HG02943 (cell line): ENCODE measurements around the gene ACE.

ENCODE experiments used
- ATAC-seq: cut with Tn5 transposase; IDR thresholded peaks from one replicate; pipeline ENCODE4 v1.9.1; 2021; ENCODE audit warnings: mild to moderate bottlenecking, low read depth, moderate library complexity; ENCODE audit not compliant: unreplicated experiment

Gene ACE

DNA sequence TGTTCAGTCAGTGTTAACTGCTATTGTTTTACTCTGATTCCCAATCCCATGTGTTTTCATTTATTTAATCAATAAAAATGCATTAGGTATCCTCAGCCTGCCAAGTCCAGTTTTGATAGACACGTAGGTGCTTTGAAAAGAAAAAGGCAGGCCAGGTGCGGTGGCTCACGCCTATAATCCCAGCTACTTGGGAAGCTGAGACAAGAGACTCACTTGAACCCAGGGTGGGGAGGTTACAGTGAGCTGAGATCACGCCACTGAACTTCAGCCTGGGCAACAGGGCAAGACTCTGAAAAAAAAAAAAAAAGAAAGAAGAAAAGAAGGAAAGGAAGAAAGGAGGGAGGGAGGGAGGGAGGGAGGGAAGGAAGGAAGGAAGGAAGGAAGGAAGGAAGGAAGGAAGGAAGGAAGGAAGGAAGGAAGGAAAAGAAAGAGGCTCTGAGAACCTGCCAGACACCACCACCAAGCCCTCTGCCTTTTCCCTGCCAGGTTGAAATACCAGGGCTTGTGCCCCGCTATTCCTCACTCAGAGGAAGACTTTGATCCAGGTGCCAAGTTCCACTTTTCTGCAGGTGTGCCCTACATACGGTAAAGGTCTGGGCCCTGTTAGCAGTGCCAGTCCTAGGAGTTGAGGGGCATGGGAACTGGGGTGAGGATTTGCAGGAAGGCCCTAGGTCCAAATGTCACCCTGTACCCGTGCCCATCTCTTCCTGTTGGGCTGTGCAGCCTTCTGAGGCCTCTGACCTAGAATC is 36.2 kb downstream of the ACE start:
- ATAC-seq = no peak

DNA sequence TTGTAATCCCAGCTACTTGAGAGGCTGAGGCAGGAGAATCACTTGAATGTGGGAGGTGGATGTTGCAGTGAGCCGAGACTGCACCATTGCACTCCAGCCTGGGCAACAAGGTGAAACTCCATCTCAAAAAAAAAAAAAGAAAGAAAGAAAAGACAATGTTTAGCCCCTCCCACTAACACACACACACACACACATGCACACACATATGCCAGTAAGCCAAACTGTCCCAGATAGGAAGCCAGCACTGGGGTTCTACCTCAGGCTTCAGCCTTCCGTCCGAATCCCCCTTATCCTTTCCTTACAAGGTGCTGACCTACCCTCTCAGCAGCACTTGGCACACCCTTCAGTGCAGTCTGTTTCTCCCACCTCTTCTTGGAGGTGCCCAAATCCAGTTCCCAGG is 37.6 kb downstream of the ACE start:
- ATAC-seq = no peak

DNA sequence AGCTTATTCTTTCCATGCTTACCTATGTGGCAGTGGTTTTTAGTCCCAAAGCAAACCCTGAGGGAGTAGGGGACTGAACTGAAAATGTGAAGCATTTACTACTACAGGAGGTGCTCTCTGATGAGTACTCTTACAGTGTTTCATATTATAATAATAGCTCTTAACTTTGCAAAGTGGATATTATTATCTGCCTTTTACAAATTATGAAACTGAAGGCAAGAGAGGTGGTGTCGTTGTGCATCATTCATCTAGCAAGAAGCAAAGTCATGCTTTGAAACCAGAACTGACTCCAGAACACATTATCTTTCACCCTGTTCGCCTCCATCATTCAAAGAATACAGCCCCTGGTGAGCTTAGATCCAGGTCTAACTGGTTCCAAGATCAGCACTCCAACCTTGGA is 38.1 kb downstream of the ACE start:
- ATAC-seq = no peak

DNA sequence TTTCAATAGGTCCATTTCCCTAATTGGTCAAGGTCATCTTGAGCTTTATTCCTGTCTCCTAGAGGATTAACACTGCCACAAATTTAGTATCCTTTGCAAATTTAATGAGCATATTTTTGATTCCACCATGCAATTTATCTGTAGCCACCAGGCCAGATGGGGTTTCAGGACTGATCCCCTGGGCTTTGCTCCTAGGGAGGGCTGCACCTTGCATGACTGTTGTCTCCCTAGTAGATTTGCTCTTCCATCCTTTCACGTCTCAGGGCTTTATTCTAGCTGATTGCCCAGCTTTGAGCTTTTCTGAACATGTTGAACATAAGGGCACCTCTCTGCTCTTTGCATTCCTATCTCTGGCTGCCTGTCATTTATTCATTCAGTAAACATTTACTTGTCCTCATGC is 38.6 kb downstream of the ACE start:
- ATAC-seq = no peak

DNA sequence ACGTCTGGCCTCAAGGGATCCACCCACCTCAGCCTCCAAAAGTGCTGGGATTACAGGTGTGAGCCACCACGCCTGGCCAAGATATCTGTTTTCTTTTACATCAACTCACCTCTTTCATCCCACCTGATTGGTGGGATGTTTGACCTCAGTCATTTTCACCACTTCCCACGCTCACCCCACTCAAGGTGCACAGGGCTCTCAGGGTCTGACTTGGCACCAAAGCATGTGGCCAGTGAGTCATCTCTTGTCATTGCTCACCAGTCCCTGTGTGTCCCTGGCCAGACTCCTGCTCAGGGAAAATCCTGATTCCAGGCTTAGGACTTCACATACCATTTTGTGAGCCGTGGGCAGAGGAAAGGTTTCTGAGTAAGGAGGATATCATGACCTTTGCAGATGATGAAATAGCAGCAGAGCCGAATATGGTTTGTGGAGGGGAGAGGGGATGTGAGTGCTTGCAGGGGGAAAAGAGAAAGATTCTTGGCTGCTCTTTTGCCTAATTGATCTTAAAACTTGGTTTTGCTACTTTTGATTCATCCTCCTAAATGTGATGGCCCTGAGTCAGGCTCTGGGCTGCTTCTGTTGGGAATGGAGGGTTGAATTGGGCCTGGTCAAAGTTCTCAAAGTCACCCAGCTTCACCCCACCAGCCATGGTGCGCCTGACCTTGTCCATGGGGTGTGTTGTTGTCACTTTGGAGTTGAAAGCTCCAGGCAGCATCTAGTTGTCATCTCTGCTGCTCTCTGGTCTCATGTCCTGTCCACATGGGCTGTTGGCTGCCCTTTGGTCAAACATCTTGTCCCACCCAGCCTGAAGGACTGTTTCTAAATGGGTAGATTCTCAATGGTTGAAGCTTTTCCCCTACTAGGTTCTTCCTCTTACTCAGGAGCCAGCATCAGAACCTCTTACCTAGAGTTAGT is 40.3 kb downstream of the ACE start:
- no peak for ATAC-seq

DNA sequence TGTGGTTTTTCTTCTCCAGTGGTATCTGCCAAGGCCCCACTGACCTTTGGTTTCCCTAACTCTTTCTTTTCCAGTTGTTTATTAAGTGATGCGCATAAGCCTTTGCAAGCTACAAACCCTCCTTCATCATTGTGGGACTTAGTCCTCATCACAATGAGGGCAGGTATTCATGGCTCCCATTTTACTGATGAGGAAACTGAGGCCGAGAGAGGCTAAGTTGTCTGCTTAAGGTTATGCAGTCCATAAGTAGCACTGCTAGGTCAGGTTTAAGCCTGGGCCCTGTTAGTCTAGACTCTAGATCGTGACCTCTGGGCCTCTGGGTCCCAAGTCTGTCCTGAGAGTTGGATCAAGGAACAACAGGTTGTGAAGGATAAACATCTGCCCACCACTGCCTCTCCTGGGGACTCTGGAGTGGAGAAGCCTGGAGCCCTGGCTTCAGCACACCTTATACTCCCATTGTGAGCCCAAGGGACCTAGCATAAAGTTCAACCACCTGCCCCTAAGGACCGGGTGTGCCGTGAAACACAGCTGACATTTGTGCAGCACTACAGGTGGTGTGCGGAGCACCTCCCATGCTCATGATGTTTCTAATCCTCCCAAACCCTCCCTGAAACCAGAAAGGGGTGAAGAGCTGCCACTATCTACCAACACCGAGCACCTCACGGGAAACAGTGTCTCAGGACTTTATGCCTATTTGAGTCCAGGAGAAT is 41.1 kb downstream of the ACE start:
- ATAC-seq = no peak

DNA sequence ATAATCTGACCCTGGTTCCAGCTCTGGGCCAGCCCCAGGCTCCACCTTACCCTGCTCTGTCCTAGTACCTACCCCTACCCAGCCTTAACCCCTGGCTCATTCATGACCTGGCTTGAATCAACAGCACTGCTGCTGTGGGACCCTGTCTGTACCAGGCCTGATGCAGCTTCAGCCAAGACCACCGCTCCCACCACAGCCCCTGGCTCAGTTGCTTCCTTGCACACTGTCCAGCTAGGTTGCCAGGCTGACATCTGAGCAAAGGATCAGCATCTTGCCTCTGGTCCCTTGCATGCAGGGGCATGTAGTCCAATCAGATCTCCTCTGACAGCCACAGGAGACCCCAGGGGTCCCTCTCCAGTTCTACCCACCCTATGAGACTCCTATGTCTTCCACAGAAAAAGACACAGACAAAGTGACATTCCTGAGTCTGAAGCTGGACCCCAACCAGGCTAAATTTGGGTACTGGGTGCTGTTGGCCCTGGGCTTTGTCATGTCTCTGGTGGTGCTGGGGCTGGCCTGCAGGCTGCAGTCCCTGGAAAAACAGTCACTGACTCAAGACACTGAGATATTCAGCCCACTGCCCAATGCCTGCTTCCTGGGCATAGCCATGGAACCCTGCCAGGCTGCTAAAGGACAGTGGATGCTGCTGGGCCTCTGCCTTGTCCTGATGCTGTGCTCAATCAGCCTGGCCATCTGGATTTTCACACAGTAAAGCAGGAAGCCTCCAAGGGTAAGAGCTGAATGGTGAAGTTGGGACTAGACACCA is 42.4 kb downstream of the ACE start:
- no peak for ATAC-seq

DNA sequence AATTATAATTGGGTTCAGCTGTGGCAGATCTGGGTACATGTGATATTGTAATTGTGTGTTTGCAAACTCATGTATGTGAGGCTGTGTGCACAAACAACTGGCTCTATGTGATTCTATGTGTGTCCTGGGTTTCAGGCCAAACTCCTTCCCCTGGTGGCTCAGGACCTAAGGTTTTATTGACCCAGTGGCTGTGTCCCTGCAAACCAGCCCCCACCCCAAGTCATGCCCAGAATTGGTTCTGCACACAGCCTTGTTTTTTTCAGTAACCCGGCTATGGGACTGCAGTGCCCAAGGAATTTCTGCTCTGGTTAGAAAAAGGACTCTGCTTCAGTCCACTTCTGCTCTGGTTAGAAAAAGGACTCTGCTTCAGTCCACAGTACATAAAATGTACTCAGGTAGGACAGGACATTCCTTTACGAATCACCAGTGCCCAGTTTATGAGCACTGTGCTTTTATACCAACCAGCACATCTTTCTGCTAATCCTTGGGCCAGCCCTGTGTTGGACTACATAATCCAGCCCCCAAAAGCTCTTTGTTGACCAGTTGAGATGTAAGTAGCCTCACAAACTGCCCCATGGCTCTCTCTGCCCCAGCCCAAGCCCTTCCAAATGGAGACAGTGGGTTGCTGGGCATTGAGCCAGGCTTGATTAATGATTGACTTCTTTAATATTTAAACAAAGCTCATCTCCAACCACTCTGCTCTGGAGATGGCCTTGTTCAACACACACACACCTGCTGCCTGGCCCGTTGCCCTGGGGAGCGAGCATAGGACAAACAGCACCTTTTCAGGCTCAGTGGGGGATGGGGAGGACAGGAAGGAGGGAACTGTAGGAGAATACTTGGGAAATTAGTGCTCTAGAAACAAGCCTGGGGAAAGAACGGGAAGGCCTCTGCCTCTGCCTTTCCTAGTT is 43.4 kb downstream of the ACE start:
- no peak for ATAC-seq

DNA sequence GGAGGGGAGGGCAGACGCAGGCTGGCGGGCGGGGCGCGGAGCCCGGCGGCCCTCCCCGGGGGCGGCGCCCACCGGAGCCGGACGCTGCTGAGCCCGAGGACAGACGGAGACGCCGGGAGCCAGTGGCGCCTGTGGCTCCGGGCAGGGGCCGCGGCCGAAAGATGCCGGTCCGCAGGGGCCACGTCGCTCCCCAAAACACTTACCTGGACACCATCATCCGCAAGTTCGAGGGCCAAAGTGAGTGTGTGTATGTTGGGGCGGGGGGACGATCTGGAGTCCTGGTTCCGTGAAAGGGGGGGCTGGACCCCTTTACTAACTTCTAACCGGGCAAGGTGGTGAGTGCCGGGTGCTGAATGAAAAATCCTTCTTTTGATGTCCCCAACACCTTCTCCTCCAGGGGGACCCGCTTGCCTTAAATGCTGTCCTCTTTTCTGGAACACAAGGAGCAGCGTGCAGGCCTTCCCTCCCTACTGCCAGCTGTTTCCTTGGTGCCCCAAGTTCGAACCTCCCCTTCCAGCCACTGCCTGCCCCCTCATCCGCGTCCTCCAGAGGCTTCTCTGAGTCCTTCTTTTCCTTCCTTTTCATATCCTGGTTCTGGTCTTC is 46.5 kb downstream of the ACE start, which contains the start of gene KCNH6:
KCNH6 (plus strand) TSS at position 106 of the 603 bp plus-strand sequence; CDS start at position 162, 56 bp downstream.
- no peak for ATAC-seq

DNA sequence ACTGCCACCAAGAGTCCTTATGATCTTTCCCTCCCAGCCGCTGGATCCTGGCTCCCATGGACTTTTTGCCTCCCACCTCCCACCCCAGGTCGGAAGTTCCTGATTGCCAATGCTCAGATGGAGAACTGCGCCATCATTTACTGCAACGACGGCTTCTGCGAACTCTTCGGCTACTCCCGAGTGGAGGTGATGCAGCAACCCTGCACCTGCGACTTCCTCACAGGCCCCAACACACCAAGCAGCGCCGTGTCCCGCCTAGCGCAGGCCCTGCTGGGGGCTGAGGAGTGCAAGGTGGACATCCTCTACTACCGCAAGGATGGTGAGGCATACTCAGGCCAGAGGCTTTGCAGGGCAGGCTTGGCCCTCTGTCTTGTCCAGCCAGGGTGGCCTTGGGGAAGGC is 47.2 kb downstream of the ACE start:
- no peak for ATAC-seq

DNA sequence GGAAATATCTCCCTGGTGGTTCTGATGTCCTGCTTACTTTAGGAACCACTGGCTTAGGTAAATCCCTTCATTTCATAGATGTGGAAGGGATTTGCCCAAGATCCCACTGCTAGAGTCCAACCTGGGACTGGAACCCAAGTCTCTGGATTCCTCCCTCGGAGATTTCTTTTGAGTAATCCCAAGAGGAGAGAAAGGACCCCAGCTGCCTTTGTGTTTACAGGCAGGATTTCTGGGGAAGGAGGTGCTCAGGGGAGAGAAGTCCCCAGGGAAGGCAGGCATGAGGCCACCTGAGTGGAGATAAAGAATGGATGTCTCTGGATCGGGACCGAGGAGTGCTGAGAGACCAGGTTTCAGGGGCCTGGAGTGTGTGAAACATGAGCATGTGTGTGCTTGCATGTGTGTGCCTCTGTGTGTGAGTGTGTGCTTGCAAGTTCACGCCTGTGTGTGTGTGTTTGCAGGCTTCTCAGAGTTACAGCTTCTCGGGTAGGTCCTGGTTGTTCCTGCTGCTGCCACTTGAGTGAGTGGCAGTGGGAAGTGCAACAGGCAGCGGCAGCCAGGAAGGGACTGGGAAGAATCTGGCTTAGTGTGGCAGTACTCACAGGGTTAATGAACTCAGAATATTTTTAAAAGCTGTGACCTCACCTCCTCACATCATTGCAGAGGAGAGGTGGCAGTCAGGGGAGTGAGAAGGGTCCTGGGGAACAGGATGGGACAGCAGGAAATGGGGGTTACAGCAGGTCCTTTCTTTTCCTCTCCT is 48.5 kb downstream of the ACE start:
- ATAC-seq = no peak

DNA sequence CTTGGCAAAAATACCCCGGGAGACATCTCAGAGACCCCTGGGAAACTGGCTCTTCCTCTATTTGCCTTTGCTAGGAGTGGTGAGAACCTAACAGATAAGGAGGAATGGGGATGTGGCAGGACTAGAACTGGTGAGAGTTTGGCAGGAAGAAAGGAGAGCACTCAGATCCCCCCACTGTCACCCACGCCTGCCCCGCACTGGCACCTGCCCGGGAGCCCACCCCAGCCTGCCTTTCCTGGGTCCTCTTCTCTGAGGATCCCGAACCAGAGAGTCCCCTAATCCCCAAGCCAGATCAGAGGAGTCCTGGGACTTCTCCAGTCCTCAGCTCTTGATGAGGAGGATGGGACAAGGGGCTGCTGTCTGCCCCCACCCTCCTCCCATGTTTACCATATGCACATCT is 50.0 kb downstream of the ACE start:
- no peak for ATAC-seq

DNA sequence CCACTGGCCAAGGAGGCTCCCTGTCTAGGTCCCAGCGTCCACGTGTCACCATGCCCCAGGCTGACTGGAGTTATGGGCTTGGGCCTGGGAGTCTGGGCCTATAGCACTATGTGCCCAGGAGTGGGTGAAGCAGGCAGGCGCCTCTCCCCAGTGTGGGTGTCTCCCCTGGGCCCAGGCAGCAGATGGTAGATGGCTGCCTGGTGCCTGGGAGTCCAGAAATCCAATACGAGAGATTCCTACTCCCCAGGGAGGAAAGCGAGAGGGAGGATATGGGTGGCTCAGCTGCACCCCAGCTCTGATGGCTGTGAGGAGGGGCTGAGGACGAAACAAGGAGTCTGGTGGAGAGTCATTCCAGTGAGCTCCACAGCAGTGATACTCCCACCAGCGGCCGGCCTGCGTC is 51.3 kb downstream of the ACE start:
- no peak for ATAC-seq

DNA sequence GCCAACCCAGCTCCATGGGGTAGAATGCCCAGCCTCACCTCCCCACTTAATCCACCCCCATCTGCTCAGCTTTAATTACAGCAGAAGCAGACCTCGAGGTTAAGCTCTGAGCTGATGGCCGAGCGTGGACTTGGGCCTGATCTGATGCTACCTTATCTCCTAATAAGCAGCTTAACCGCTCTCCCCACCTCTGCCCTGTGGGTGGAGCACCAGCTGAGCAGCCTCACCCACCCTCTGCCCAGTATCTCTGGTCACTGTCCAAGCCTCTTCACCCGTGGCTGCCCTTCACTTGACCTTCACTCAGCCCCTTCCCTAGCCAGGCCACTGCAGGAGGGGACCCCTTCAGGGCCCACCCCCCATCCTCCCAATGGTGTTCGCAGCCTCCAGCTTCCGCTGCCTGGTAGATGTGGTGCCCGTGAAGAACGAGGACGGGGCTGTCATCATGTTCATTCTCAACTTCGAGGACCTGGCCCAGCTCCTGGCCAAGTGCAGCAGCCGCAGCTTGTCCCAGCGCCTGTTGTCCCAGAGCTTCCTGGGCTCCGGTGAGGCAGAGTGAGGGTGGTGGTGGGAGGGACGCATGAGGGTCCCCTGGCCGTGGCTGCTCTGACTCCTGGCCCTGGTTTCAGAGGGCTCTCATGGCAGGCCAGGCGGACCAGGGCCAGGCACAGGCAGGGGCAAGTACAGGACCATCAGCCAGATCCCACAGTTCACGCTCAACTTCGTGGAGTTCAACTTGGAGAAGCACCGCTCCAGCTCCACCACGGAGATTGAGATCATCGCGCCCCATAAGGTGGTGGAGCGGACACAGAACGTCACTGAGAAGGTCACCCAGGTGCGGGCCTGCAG is 53.1 kb downstream of the ACE start:
- no peak for ATAC-seq

DNA sequence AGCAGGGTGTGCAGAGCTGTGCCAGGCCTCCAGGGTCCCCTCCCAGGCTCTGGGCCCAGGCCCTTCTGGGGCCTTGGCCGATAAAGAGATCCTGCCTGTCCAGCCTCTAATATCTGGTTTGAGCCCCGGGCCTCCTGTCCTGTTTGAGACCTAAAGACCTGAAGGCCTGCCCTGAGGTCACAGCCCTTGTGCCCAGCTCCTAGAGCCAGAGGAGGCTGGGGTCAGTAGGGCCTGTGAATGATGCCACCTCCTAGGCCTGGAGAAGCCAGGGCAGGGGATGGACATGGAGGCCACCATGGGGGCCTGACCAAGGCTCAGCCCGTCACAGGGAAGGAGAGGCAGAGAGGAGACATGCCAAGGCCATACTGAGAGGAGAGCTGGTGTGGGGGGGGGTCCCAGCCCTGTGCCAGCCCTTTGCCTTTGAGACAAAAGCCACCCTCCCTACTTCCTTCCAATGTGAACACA is 53.7 kb downstream of the ACE start:
- ATAC-seq = no peak

DNA sequence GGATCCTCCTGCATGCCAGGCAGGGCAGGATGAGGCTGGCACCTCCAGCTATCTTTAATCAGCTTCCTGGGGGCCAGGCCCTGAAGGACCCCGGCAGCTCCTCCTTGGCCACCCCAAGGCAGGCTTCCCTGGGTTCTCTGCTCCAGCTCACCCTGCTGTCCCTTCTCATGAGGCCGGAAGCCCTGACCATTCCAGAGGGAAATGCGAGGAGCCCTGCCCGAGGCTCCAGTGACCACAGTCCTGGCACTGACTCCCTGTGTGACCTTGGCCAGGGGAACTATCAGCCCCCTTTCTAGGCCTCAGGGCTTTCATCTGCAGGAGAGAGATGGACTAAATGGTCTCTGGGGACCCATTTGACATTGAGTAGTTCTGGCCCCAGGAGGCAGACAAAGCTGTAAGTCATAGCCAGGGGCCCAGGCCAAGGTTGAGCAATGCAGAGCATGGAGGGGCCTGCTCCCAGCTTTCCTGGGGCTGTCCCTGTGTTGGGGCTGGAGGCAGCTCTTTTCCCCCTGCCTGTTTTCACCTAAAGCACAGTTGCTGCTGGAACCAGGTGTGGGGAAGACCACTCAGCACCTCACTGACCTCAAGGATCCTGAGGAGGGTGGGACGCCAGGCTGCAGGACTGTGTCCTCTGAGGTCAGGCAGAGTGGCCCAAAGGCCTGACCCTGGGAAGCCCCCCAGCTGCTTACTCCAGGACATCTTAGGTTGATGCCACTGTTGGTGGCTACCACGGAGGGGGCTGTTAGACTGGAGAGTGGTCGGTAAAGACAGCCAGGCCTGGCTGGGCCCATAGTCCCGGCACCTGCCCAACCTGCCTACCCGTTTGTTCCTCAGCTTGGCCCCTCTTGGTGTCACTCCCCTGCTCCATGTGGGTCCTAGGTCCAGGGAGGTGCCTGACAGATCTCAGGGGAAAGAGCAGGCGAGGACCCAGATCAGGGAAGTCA is 54.4 kb downstream of the ACE start:
- ATAC-seq = no peak
